ENCODE results near the gene RUNX2.
A peak's percentile ranks its signal among the peaks of the same experiment; 100 is the strongest.

The RUNX2 gene

DNA sequence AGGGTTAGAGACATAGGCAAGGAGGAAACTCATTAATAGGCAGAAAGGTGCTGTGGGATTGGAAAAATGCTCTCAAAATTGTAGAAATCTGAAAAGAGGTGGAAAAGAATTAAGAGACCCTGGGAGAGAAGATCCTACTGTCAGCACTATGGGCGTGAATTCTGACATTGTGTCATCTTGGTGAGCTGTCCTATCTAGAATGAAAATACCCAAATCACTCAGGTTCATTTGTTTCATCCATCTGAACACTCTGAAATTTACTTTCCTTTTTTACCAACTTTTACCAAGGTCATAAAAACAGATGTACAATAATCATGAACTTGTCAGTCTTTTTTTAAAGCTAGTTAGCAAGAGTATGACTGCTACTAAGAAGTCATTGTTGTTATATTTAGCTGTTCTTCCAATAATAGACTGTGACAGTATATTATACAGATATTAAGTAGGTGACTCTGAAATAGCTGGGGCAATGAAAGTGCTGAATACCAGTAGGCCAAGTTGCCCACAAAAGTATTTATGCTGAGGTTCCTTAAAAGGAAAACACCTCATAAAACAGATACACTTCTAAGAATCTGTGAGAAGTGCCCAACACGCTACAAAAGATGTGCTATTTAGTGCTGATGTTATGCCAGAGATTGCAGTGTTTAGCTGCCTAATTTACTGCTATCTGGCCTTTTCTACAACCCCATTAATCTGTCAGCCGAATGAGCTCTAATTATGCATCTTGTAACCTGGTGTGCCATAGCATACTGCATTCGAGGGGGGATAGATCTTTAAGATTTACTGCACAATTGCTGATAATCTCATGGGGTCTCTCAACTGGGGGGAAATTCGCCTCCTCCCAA lies 267.1 kb downstream of the RUNX2 start:
- DNase-seq = no peak

- DNase-seq = no peak
Measured at GRCh38 chr6:45597424-45597823, 269.3 kb downstream of the RUNX2 start.

GRCh38 chr6:45599053-45599452 lies 270.9 kb downstream of the RUNX2 start:
- no peak for DNase-seq

DNA sequence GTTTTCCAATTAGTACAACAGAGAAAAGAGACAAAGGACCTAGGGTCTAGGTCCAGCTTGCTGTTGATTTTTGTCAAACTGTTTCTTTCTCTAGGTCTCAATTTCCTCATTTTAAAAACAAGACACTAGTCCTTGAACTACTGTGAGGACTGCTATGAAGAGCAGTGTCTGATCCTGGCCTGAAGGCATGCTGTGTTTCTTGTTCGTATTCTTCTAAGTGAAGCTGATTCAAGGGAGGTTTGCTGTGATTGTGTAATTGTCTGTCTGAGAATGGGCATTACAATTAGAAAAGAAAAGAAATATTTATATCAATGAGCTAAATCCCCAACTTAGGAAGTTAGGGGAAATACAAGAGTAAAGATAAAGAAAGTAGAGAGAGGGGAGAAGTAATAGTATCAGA lies 277.8 kb downstream of the RUNX2 start:
- no peak for DNase-seq

GRCh38 chr6:45606831-45607400 lies 278.8 kb downstream of the RUNX2 start:
- no peak for DNase-seq

DNA sequence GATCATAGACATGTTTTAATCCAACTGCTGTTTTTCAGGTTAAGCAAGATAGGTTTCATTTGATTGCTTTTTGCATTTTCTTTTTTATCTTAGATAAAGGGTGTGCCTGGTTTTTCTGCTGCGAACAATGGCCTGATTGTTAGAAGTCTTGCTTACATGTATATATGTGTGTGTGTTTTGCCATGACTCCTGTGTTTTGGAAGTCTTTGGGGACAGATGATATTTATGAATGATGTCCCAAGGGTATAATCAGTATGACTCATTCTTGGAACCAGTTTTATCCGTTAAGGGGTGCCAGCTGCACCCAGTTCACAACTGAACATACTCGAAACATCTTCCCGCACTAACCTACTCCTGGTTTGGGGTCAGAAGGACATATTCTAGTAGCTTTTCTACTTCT lies 279.7 kb downstream of the RUNX2 start:
- no peak for DNase-seq

GRCh38 chr6:45608252-45608913 lies 280.3 kb downstream of the RUNX2 start:
- DNase-seq = no peak

DNA sequence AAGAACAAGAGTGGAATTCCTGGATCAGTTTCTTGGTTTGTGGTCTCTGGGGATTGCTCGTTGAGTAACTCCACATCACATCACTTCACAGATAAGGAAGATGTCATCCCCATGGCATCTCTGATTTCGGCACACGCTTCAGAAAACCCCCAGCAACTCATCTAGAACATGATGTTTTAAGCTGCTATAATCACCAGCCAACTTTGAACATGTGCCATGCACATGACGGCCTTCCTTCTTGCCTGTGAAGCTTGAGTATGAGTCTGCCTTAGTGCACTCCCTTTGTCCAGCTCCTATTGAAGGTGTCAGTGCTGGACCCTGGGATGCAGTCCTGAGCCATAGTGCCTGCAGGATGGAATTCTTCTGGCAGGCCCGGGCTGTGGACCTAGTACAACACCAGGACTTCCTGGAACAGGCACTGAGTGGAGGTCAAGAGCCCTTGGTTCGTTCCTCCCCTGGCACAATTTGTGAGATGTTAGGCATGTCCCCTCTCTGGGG lies 281.1 kb downstream of the RUNX2 start:
- DNase-seq = no peak

- no peak for DNase-seq
Measured at GRCh38 chr6:45610374-45610773, 282.2 kb downstream of the RUNX2 start.

GRCh38 chr6:45610832-45611231 lies 282.7 kb downstream of the RUNX2 start:
- no peak for DNase-seq

DNA sequence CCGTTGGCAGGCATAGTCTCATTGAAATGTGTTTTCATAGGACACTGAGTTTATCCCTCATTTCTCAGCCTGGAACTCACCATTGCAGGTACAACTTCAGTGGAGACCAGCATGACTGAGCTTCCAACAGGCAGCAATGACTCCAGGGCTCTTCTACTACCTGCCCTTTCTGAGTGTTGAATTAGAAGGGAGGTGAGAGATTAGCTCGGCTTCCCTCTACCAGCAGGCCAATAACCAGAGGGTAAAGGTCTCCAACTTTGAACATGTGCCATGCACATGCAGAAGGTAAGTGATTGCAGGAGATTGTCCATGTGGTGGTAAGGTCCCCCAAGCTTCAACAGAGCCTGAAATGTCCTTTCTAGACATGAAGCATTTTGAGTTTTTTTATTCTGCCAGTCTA lies 283.4 kb downstream of the RUNX2 start:
- DNase-seq = no peak

DNA sequence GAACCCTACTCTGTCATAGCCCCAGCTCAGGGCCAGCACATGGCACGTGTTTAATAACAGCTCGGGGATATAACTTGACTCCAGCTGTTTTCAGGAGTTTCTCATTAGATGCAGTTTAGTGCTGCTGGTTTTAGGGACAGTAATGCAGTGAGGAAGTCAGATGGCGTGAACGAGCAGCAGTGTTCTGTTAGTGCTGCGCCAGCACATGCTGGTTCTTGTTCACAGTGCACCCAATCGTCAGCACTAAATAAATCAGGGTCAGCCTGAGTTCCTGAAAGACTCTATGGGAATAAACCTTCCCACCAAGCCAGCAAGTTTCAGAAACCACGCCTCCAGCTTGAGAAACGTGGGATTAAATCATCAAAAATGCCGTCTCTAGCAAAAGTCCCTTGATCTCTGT lies 285.5 kb downstream of the RUNX2 start:
- DNase-seq = no peak

- no peak for DNase-seq
Measured at GRCh38 chr6:45614488-45615285, 286.6 kb downstream of the RUNX2 start.

GRCh38 chr6:45616209-45616608 lies 288.1 kb downstream of the RUNX2 start:
- no peak for DNase-seq

DNA sequence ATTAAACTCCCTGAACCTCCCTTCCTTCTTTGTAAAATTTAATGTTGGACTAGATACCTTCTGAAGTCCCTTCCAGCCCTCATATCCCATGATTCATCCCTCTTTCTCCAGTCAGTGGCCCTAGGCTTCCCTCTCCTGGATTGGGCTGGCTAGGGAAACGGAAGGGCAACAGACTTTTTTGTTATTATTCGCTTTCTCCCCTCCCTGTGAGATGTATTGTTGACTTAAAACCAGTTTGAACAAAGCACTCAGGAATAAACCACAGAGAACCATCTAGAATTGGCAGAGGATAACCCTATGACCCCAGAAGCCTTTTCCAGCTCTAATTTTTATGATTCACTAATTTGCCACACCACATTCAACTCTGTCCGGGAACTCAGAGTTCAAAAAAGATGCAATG lies 289.3 kb downstream of the RUNX2 start:
- no peak for DNase-seq

DNA sequence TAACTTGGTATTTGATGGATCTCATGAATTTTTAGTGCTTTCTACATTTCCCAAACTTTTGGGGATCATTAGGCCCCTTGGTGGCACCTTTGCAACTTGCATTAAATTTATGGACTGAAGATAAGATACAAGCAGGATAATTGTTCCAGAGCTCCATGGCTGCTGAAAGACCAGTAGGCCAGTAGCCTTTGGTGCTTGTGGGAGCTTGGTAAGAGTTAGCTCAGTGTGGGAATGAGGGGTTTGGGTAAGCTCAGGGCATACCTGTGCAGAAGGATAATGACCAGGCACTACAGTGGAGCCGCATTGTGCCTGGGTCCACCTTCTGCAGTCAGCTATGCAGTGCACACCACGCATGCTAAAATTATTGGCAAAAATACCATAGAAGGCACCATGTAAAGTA lies 290.1 kb downstream of the RUNX2 start:
- DNase-seq = no peak

- no peak for DNase-seq
Measured at GRCh38 chr6:45619211-45619760, 291.2 kb downstream of the RUNX2 start.

- DNase-seq = peak; percentile 2 to 4
Measured at GRCh38 chr6:45619994-45620471, 291.9 kb downstream of the RUNX2 start.

DNA sequence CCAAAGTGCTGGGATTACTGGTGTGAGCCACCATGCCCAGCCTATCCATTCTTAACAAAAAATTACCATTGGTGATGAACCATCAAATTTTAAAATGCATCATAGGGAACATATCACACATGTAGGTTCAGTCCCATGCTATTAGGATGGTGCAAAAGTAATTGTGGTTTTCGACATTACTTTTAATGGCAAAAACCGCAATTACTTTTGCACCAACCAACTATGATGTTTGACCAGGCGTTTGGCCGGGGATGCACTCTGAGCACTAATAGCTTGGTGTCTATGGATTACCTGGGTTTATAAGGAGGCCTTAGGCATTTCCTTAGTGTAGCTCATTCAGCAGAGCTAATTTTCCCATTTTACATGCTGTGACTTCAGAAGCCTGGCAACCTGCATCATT lies 296.1 kb downstream of the RUNX2 start:
- DNase-seq = no peak

DNA sequence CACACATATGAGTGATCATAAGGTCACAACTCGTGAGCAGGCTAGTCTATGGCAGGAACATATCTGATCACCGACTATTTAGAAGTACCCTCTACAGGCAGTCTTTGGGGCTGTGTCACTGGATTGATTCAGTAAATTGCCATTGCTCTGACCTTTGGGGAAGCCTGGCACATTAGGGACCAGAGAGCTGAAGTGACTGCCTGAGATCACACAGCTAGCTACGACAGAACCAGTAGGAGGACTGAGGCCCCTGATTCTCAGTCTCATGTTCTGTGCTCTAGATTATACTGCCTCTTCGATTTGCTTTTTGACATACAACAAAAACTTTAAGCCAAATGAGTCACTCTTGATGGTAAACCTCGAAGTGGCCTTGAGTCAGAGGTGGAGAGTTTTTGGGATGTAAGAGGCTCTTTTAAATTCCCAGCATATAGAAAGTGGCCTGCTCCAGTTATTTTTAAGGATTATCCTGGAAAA lies 297.1 kb downstream of the RUNX2 start:
- no peak for DNase-seq

- DNase-seq = no peak
Measured at GRCh38 chr6:45626087-45626891, 298.2 kb downstream of the RUNX2 start.

- no peak for DNase-seq
Measured at GRCh38 chr6:45630314-45630713, 302.2 kb downstream of the RUNX2 start.

Data from CD4-positive, alpha-beta T cell treated with Interleukin-1 beta for 1 hour (primary cell).